HCT116 (cell line): ENCODE data around the gene ZNF324B. TPM values are rescaled to one million over a fixed set of nuclear protein-coding genes. Genes with fewer than 3 reads are reported as not detected.
A peak's percentile ranks its signal among the peaks of the same experiment; 100 is the strongest.

Source experiments
- ATAC-seq: fragments of 200-7000 bp; cut with Tn5 transposase; 2 replicates; pipeline ENCODE4 v1.9.1; 2020; ENCODE audit warnings: mild to moderate bottlenecking, moderate library complexity
- BruUV-seq: library from RNA; stranded (reverse); fragments of 400-500 nt; replicated peaks from 2 replicates; lab custom pipeline; 2021; lab: Mats Ljungman, UMichigan
- CTCF ChIA-PET: fragments of 300-600 bp; sonication (Branson Sonifier 250); formaldehyde crosslinking; loops from one replicate; lab custom pipeline; 2021; ENCODE audit warnings: antibody characterized with exemption; lab: Charles Lee
- POLR2A ChIA-PET: fragments of 300-600, 350-600 bp; sonication (Branson Sonifier 250); formaldehyde crosslinking; loops from one replicate; lab custom pipeline; 2021; ENCODE audit warnings: antibody characterized with exemption; lab: Charles Lee
- RAD21 ChIA-PET, 2 experiments: fragments of 300-600 bp; sonication (Branson Sonifier 250); formaldehyde crosslinking; loops; one replicate each; lab custom pipeline; 2023; ENCODE audit warnings: low total read pairs in 2 of 2; ENCODE audit not compliant: uncharacterized antibody in 2 of 2, unreplicated experiment in 2 of 2, low non-redundant PET in 1 of 2; lab: Charles Lee
- DNase-seq: peaks from one replicate; pipeline ENCODE4 v3.0.0-alpha.2; 2010; ENCODE audit warnings: low read depth, low spot score
- H2AFZ ChIP-seq: fragments of 200-600 bp; shearing (Covaris generic), sonication (generic); 2 replicates; pipeline ENCODE4 v1.6.1; 2017; ENCODE audit warnings: low read depth, mixed run types, mixed read lengths, antibody characterized with exemption, low read length; ENCODE audit not compliant: poor library complexity, severe bottlenecking
- H3K27ac ChIP-seq: 2 replicates; pipeline ENCODE4 v1.5.1; 2012; ENCODE audit warnings: low read depth, low read length
- H3K27me3 ChIP-seq: fragments of 200-600 bp; sonication (generic); 2 replicates; pipeline ENCODE4 v1.6.1; 2016; ENCODE audit warnings: mixed run types, low read length, mixed read lengths; ENCODE audit not compliant: insufficient read depth
- H3K36me3 ChIP-seq, 2 experiments: fragments of 200-500 bp in 1 of 2; fragments of 200-600 bp in 1 of 2; sonication (Bioruptor generic) in 1 of 2; sonication (generic) in 1 of 2; 2 replicates each; pipeline versions ENCODE4 v1.5.1 to v1.6.1; 2014 to 2016; ENCODE audit warnings: low read length in 2 of 2, inconsistent platforms in 1 of 2, mixed read lengths in 1 of 2, mixed run types in 1 of 2; ENCODE audit not compliant: insufficient read depth in 2 of 2, control insufficient read depth in 1 of 2
- H3K4me1 ChIP-seq, 2 experiments: fragments of 200-600 bp in 1 of 2; sonication (generic) in 1 of 2; 2 replicates each; pipeline versions ENCODE4 v1.5.1 to v1.6.1; 2012 to 2017; ENCODE audit warnings: low read length in 2 of 2, inconsistent platforms in 1 of 2, mild to moderate bottlenecking in 1 of 2, mixed read lengths in 1 of 2, mixed run types in 1 of 2, moderate library complexity in 1 of 2; ENCODE audit not compliant: insufficient read depth in 2 of 2, control insufficient read depth in 1 of 2
- H3K4me2 ChIP-seq: fragments of 200-600 bp; sonication (generic); 2 replicates; pipeline ENCODE4 v1.6.1; 2017; ENCODE audit warnings: mixed run types, low read length, mixed read lengths
- H3K4me3 ChIP-seq, 2 experiments: fragments of 200-600 bp in 1 of 2; sonication (generic) in 1 of 2; replicated peaks in 1 of 2; 2 replicates each; pipeline ENCODE4 v1.5.1; 2011 to 2016; ENCODE audit warnings: low read length in 2 of 2, control low read depth in 1 of 2, low read depth in 1 of 2, mild to moderate bottlenecking in 1 of 2, mixed read lengths in 1 of 2, mixed run types in 1 of 2
- H3K79me2 ChIP-seq: fragments of 200-600 bp; sonication (generic); 2 replicates; pipeline ENCODE4 v1.6.1; 2017; ENCODE audit warnings: mild to moderate bottlenecking, mixed run types, low read length, moderate library complexity, mixed read lengths; ENCODE audit not compliant: insufficient read depth
- H3K9ac ChIP-seq: fragments of 200-600 bp; sonication (generic); 2 replicates; pipeline ENCODE4 v1.6.1; 2016; ENCODE audit warnings: low read length, mixed read lengths
- H3K9me2 ChIP-seq: fragments of 200-600 bp; sonication (generic), shearing (Covaris generic); 2 replicates; pipeline ENCODE4 v1.6.1; 2017; ENCODE audit warnings: mixed run types, mild to moderate bottlenecking, moderate library complexity; ENCODE audit not compliant: insufficient read depth
- H3K9me3 ChIP-seq, 2 experiments: fragments of 200-500 bp in 1 of 2; fragments of 200-600 bp in 1 of 2; sonication (Bioruptor generic) in 1 of 2; sonication (generic) in 1 of 2; 2 replicates each; pipeline ENCODE4 v1.6.1; 2014 to 2017; ENCODE audit warnings: low read length in 2 of 2, mixed read lengths in 2 of 2, inconsistent platforms in 1 of 2, low read depth in 1 of 2, mild to moderate bottlenecking in 1 of 2, mixed run types in 1 of 2, moderate library complexity in 1 of 2; ENCODE audit not compliant: control insufficient read depth in 1 of 2, insufficient read depth in 1 of 2
- H4K20me1 ChIP-seq: fragments of 200-600 bp; sonication (generic), shearing (Covaris generic); 2 replicates; pipeline ENCODE4 v1.6.1; 2017; ENCODE audit warnings: mixed run types, mild to moderate bottlenecking, moderate library complexity; ENCODE audit not compliant: insufficient read depth
- EZH2phosphoT487 ChIP-seq: fragments of 200-600 bp; IDR thresholded peaks from 2 replicates; pipeline ENCODE4 v1.6.1; 2018; ENCODE audit warnings: antibody characterized with exemption, borderline replicate concordance
- POLR2AphosphoS5 ChIP-seq: IDR thresholded peaks from 2 replicates; pipeline ENCODE4 v1.6.1; 2011; ENCODE audit warnings: mild to moderate bottlenecking, low read depth, low read length, moderate library complexity
- SIN3A ChIP-seq: IDR thresholded peaks from 2 replicates; pipeline ENCODE4 v1.6.1; 2012; ENCODE audit warnings: low read depth
- intact Hi-C: fragments of 100-400 bp; cut with micrococcal nuclease; formaldehyde crosslinking; loops from 2 replicates; pipeline ENCODE4 v1.10.0; 2022
- total RNA-seq: library from RNA; stranded (reverse); gene quantifications from one replicate; pipeline ENCODE4 v1.2.1, GENCODE V29; 2021; ENCODE audit not compliant: unreplicated experiment
- TF ChIP-seq, protein P1 (sequence below), 3 experiments: fragments of 200-600 bp in 1 of 3; sonication (generic) in 1 of 3; IDR thresholded peaks in 2 of 3; conservative IDR thresholded peaks in 1 of 3; 2 replicates each; pipeline ENCODE4 v1.5.1; 2012 to 2017; ENCODE audit warnings: low read depth in 2 of 3, low read length in 2 of 3, antibody characterized with exemption in 1 of 3, borderline replicate concordance in 1 of 3, control low read depth in 1 of 3, mild to moderate bottlenecking in 1 of 3, mixed read lengths in 1 of 3, mixed run types in 1 of 3, moderate library complexity in 1 of 3; ENCODE audit not compliant: insufficient read depth in 1 of 3

Gene ZNF324B
- total RNA-seq, 1 experiment from 2014 or later = 9.4 TPM

DNA sequence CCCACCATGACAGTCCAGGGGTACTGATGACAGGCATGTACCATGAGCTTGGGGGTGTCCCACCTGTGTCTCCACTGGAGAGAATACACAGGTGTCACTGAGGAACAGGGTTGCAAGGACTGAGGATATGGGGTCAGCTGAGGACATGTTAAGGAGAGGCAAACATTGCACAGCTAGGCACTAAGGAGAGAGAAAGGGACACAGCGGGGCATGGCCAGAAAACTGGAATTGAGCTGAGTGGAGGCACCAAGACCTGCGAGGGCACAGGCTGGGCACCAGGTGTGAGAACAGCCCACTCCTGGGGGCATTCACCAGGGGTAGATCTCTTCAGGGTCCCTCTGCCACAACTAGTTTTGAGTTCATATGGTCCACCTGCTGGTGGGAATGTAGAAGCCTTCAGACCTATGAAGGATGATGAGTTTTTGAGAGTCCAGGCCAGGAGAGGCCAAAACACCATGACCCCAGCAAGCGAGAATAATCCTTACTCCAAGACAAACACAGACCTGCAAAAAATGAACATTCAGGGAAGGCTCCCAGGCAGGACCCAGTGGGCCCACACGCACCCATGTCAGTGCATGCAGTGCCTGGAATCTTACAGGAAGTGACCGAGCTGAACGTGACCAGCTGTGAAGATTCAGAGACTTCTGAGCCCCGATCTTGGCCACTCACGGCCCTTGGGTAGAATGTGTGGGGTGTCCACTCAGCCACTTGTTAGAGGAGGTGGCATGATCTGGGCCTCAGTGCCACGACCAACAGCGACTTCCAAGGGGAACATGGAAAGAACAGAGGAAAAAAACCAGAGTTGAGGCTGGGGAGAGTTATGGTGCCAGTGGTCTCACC is 44.4 kb upstream of the ZNF324B start:
- intact Hi-C loops = loop anchor here (5.0 kb wide), 2 partner anchors 45 to 80 kb away; partner anchors contain the start of genes ZNF324B and ZSCAN22
- H3K27ac ChIP-seq = peak overlapping the region; percentile 93

More for the DNA sequence above, 44.4 kb upstream of the ZNF324B start:
- H3K36me3 ChIP-seq = no peaks in the 10 kb centered on the region
- peak overlapping the region; percentile 96 for H3K4me2 ChIP-seq
- H3K4me3 ChIP-seq = peak overlapping the region; percentile 93 to 99
- no peaks in the 10 kb centered on the region for H3K9me3 ChIP-seq
- ATAC-seq (peak; percentile 23), DNase-seq (no peak)
- no TSS peak for BruUV-seq
- peak overlapping the region; percentile 86 for H3K9ac ChIP-seq
- H4K20me1 ChIP-seq = no peaks in the 10 kb centered on the region
- H3K27me3 ChIP-seq = no peaks in the 10 kb centered on the region
- RAD21 ChIA-PET = no interaction called here
- H2AFZ ChIP-seq = no peak overlapping the region
- CTCF ChIA-PET = interaction anchor here (0.9 kb wide), 1 partner anchor 113 kb away, joined by 3 read pairs; the partner anchor contains the start of gene ZBTB45
- no peaks in the 10 kb centered on the region for H3K9me2 ChIP-seq
- TF ChIP-seq POLR2AphosphoS5 = peak; percentile 38; the same call in 1 of the 2 replicates
- TF ChIP-seq EZH2phosphoT487 = no peak
- TF ChIP-seq, protein P1, sequence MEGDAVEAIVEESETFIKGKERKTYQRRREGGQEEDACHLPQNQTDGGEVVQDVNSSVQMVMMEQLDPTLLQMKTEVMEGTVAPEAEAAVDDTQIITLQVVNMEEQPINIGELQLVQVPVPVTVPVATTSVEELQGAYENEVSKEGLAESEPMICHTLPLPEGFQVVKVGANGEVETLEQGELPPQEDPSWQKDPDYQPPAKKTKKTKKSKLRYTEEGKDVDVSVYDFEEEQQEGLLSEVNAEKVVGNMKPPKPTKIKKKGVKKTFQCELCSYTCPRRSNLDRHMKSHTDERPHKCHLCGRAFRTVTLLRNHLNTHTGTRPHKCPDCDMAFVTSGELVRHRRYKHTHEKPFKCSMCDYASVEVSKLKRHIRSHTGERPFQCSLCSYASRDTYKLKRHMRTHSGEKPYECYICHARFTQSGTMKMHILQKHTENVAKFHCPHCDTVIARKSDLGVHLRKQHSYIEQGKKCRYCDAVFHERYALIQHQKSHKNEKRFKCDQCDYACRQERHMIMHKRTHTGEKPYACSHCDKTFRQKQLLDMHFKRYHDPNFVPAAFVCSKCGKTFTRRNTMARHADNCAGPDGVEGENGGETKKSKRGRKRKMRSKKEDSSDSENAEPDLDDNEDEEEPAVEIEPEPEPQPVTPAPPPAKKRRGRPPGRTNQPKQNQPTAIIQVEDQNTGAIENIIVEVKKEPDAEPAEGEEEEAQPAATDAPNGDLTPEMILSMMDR (IDR thresholded peaks at IDR 0.05 in 2 of 3, conservative IDR thresholded peaks at IDR 0.05 in 1 of 3; ENCODE audit: borderline replicate concordance in 1 of 3, insufficient read depth in 1 of 3, low read depth in 2 of 3, low read length in 2 of 3) = peak in 2 of 3 experiments; percentile 61 to 73; a peak in 4 of 6 replicates
- TF ChIP-seq SIN3A = no peak
- TF ChIP-seq, all 23 proteins: peak for 2
- H3K4me1 ChIP-seq = peaks cover 20 to 35% of the 10 kb centered on the region in 2 experiments
- POLR2A ChIA-PET = no interaction called here
- peaks cover 46% of the 10 kb centered on the region for H3K79me2 ChIP-seq
